Uterus (tissue), 4 donors: ENCODE measurements around the gene SLC25A38. TPM values are rescaled to one million over a fixed set of nuclear protein-coding genes. Genes with fewer than 3 reads are reported as not detected.
A peak's percentile ranks its signal among the peaks of the same experiment; 100 is the strongest.

ENCODE experiments used
- DNase-seq, 2 donors: peaks; one replicate each; pipeline ENCODE4 v3.0.0-alpha.2; 2019 to 2020
- H3K27ac ChIP-seq, 2 donors: fragments of 200-600 bp; sonication (generic); 1 replicate in 1 of 2; 2 replicates in 1 of 2; pipeline ENCODE4 v1.5.1; 2016 to 2018
- H3K27me3 ChIP-seq, 2 donors: fragments of 200-600 bp; sonication (generic); one replicate each; pipeline ENCODE4 v1.5.1; 2018 to 2019; ENCODE audit warnings: control low read depth in 1 of 2
- H3K36me3 ChIP-seq, 2 donors: fragments of 200-600 bp; sonication (generic); one replicate each; pipeline ENCODE4 v1.5.1; 2019; ENCODE audit warnings: control low read depth in 1 of 2
- H3K4me1 ChIP-seq, 2 donors: fragments of 200-600 bp; sonication (generic); one replicate each; pipeline ENCODE4 v1.5.1; 2018 to 2019; ENCODE audit warnings: control low read depth in 1 of 2
- H3K4me3 ChIP-seq, 2 donors: fragments of 200-600 bp; sonication (generic); 1 replicate in 1 of 2; 2 replicates in 1 of 2; pipeline ENCODE4 v1.5.1; 2018 to 2019; ENCODE audit warnings: mild to moderate bottlenecking in 1 of 2
- H3K9me3 ChIP-seq, 2 donors: fragments of 200-600 bp; sonication (generic); one replicate each; pipeline ENCODE4 v1.5.1; 2019; ENCODE audit warnings: control low read depth in 1 of 2
- POLR2A ChIP-seq, 2 donors: fragments of 450-650 bp; IDR thresholded peaks; one replicate each; pipeline ENCODE4 v1.6.1; 2016; ENCODE audit warnings: antibody characterized with exemption in 2 of 2, mild to moderate bottlenecking in 1 of 2, moderate library complexity in 1 of 2
- intact Hi-C: fragments of 100-400 bp; cut with DNase I; formaldehyde crosslinking; loops from one replicate; pipeline ENCODE4 v1.15.1; 2023; ENCODE audit warnings: low total_unique reads
- total RNA-seq, 4 donors: library from RNA; depleted of rRNA in 3 of 4; stranded (reverse); fragments of >200 nt in 3 of 4; gene quantifications; one replicate each; pipeline versions ENCODE4 v1.1.0 to v1.2.4, GENCODE V29; 2014 to 2023
- TF ChIP-seq, protein P1 (sequence below), 4 experiments: fragments of 200-600 bp in 2 of 4; fragments of 450-650 bp in 2 of 4; sonication (generic) in 2 of 4; IDR thresholded peaks; one replicate each; pipeline ENCODE4 v1.5.1; 2016 to 2019; ENCODE audit warnings: antibody characterized with exemption in 4 of 4, mild to moderate bottlenecking in 2 of 4, moderate library complexity in 1 of 4
- donor health status: DM: yes; HTN: yes; CAD: no.

Gene SLC25A38, protein sequence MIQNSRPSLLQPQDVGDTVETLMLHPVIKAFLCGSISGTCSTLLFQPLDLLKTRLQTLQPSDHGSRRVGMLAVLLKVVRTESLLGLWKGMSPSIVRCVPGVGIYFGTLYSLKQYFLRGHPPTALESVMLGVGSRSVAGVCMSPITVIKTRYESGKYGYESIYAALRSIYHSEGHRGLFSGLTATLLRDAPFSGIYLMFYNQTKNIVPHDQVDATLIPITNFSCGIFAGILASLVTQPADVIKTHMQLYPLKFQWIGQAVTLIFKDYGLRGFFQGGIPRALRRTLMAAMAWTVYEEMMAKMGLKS
- 10 to 100 TPM; 22.6 to 30.3 (median 26.7) TPM for total RNA-seq

GRCh38 chr3:39383045-39383880 is at the start of gene SLC25A38:
Gene SLC25A38, plus strand, starts transcription at chr3:39383370. Its CDS starts 355 bp downstream, at chr3:39383725.
- peak in 1 of 2 donors; percentile 40 for TF ChIP-seq POLR2A (IDR thresholded peaks at IDR 0.05)
- TF ChIP-seq, protein P1, sequence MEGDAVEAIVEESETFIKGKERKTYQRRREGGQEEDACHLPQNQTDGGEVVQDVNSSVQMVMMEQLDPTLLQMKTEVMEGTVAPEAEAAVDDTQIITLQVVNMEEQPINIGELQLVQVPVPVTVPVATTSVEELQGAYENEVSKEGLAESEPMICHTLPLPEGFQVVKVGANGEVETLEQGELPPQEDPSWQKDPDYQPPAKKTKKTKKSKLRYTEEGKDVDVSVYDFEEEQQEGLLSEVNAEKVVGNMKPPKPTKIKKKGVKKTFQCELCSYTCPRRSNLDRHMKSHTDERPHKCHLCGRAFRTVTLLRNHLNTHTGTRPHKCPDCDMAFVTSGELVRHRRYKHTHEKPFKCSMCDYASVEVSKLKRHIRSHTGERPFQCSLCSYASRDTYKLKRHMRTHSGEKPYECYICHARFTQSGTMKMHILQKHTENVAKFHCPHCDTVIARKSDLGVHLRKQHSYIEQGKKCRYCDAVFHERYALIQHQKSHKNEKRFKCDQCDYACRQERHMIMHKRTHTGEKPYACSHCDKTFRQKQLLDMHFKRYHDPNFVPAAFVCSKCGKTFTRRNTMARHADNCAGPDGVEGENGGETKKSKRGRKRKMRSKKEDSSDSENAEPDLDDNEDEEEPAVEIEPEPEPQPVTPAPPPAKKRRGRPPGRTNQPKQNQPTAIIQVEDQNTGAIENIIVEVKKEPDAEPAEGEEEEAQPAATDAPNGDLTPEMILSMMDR (IDR thresholded peaks at IDR 0.05), result peak in 3 of 4 experiments; percentile 22 to 46 (median 42)
- Histone ChIP-seq H3K4me1 (peaks cover 0 to 5% of the 10 kb centered on the region in 2 donors), H3K27ac (peak within 1 kb of the TSS; percentile 85 to 89), H3K27me3 (no peaks in the 10 kb centered on the region), H3K9me3 (no peaks in the 10 kb centered on the region), H3K4me3 (peak within 1 kb of the TSS; percentile 78 to 87), H3K36me3 (no peaks in the 10 kb centered on the region)
- DNase-seq, result peak; percentile 76 to 80
- intact Hi-C loops, result no loop called here

DNA sequence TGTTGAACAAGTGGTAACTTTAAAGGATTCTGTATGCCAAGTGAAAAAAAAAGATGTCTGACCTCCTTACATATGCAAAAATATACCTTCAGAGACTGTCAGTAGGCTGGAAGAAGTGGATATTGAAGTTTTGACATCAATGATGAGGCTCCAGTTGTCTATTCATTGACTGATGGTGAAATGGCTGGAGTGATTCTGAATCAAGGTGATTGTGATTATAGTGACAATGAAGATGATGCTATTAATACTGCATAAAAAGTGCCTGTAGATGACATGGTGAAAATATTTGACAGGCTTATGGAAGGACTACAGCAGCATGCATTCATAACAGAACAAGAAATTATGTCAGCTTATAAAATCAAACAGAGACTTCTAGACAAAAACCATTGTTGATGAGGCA is 49.6 kb upstream of the SLC25A38 start:
- intact Hi-C loops, result no loop called here
- Histone ChIP-seq H3K9me3 (no peaks in the 10 kb centered on the region), H3K27ac (no peak overlapping the region), H3K36me3 (no peaks in the 10 kb centered on the region), H3K27me3 (no peaks in the 10 kb centered on the region), H3K4me3 (no peak overlapping the region), H3K4me1 (no peaks in the 10 kb centered on the region)
- no peak for TF ChIP-seq POLR2A (IDR thresholded peaks at IDR 0.05)
- TF ChIP-seq, protein P1 (IDR thresholded peaks at IDR 0.05), result no peak
- no peak for DNase-seq

- no peak for DNase-seq
- Histone ChIP-seq H3K4me1 (no peaks in the 10 kb centered on the region), H3K36me3 (no peaks in the 10 kb centered on the region), H3K27ac (no peak overlapping the region), H3K4me3 (no peak overlapping the region), H3K9me3 (no peaks in the 10 kb centered on the region), H3K27me3 (no peaks in the 10 kb centered on the region)
- TF ChIP-seq, protein P1 (IDR thresholded peaks at IDR 0.05), result no peak
- no peak for TF ChIP-seq POLR2A (IDR thresholded peaks at IDR 0.05)
- intact Hi-C loops, result no loop called here
Observed at GRCh38 chr3:39334205-39334604, 49.0 kb upstream of the SLC25A38 start.

DNA sequence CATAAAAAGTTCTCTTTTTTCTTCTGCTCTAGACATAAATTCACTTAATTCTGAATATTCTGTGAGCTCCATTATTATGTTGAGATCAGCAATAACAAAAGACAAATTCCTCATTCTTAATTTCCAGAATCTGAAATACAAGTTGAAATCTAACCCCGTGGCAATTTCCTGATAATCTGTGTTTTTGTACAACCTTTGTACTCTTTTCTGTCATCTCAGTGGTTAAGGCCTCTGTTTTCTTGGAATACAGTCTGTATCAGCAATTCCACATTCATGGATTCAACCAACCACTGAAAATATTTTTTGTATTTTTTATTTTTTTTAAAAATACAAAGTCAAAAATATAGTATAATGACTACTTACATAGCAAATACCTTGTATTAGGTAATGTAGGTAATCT is 45.0 kb upstream of the SLC25A38 start:
- no peaks in the 10 kb centered on the region for H3K4me1 ChIP-seq
- TF ChIP-seq, protein P1 (IDR thresholded peaks at IDR 0.05), result no peak
- TF ChIP-seq POLR2A (IDR thresholded peaks at IDR 0.05), result no peak
- no peaks in the 10 kb centered on the region for H3K27me3 ChIP-seq
- intact Hi-C loops, result no loop called here
- H3K4me3 ChIP-seq, result no peak overlapping the region
- H3K9me3 ChIP-seq, result no peaks in the 10 kb centered on the region
- DNase-seq, result no peak
- no peaks in the 10 kb centered on the region for H3K36me3 ChIP-seq
- H3K27ac ChIP-seq, result no peak overlapping the region

- DNase-seq, result no peak
- Histone ChIP-seq H3K27ac (no peak overlapping the region), H3K27me3 (no peaks in the 10 kb centered on the region), H3K9me3 (no peaks in the 10 kb centered on the region), H3K4me3 (no peak overlapping the region), H3K4me1 (no peaks in the 10 kb centered on the region), H3K36me3 (no peaks in the 10 kb centered on the region)
- intact Hi-C loops, result no loop called here
- TF ChIP-seq, protein P1 (IDR thresholded peaks at IDR 0.05), result no peak
- TF ChIP-seq POLR2A (IDR thresholded peaks at IDR 0.05), result no peak
Observed at GRCh38 chr3:39339086-39339485, 44.1 kb upstream of the SLC25A38 start.
